ENCODE results near the gene RND1.
A peak's percentile ranks its signal among the peaks of the same experiment; 100 is the strongest.

DNA sequence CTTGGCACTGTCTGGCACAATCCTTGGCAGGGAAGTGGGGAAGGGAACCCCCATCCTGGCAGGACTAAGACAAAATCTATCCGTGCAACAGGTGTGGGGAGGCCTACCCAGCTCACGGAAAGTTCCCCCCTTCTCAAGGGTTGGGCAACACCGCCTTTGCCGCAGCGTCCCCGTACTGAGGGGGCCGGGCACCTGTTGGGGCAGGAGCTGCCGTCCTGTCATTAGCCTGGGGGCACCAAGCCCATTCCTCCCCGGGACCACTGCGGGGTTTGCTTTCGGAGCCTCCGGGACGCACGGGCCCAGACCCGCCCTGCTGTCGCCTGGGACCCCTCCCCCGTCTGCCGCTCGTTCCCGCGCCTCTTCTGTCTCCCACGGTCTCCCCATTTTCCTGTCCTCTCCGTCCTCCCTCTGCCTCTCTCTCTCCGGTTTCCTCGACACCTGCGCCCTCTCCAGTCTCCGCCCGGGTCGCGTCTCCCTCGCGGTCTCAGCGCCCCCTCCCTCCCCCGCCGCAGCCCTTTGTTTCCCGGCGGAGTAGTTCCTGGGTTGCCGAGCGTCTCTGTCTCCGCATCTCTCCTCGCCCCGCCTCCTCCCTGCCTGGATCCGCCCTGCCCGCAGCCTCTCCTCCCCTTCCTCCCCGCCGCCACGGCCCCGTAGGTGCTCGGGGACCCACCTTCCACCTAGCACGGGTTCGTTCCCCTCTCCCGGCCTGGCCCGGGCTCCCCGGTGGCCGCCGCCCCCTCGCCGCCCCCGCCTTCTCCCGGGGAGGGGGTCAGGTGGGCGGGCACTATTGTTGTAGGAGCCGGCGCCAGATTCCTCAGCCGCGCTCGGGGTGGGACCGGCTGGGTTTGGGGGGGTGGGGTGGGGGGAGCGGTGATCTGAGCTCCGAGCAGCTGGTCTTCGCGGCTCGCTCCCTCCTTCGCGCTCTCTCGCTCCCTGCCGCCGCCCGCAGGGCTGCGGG is 47.5 kb downstream of the RND1 start, which contains the start of gene CACNB3:
- no peak for TF ChIP-seq EP300 (IDR thresholded peaks at IDR 0.05; ENCODE audit: borderline replicate concordance)
- peak; percentile 89 for TF ChIP-seq ZBTB7A (IDR thresholded peaks at IDR 0.05; ENCODE audit: low read depth)
- TF ChIP-seq TAF1 (IDR thresholded peaks at IDR 0.05; ENCODE audit: low read depth), result 0 out of 2 replicates have a peak, but pooled peaks have one; percentile 41
- TF ChIP-seq EGR1 (IDR thresholded peaks at IDR 0.05), result peak; percentile 88
- TF ChIP-seq RAD21 (IDR thresholded peaks at IDR 0.05; ENCODE audit: low read depth), result no peak
- TF ChIP-seq, protein P1, sequence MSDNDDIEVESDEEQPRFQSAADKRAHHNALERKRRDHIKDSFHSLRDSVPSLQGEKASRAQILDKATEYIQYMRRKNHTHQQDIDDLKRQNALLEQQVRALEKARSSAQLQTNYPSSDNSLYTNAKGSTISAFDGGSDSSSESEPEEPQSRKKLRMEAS (IDR thresholded peaks at IDR 0.05), result no peak
- TF ChIP-seq, protein P2, sequence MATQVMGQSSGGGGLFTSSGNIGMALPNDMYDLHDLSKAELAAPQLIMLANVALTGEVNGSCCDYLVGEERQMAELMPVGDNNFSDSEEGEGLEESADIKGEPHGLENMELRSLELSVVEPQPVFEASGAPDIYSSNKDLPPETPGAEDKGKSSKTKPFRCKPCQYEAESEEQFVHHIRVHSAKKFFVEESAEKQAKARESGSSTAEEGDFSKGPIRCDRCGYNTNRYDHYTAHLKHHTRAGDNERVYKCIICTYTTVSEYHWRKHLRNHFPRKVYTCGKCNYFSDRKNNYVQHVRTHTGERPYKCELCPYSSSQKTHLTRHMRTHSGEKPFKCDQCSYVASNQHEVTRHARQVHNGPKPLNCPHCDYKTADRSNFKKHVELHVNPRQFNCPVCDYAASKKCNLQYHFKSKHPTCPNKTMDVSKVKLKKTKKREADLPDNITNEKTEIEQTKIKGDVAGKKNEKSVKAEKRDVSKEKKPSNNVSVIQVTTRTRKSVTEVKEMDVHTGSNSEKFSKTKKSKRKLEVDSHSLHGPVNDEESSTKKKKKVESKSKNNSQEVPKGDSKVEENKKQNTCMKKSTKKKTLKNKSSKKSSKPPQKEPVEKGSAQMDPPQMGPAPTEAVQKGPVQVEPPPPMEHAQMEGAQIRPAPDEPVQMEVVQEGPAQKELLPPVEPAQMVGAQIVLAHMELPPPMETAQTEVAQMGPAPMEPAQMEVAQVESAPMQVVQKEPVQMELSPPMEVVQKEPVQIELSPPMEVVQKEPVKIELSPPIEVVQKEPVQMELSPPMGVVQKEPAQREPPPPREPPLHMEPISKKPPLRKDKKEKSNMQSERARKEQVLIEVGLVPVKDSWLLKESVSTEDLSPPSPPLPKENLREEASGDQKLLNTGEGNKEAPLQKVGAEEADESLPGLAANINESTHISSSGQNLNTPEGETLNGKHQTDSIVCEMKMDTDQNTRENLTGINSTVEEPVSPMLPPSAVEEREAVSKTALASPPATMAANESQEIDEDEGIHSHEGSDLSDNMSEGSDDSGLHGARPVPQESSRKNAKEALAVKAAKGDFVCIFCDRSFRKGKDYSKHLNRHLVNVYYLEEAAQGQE (IDR thresholded peaks at IDR 0.05; ENCODE audit: low read depth), result no peak
- no peak for TF ChIP-seq CREB1 (IDR thresholded peaks at IDR 0.05; ENCODE audit: low read depth)
- TF ChIP-seq FOXM1 (IDR thresholded peaks at IDR 0.05; ENCODE audit: borderline replicate concordance, low read depth), result no peak
- no peak for TF ChIP-seq CEBPB (IDR thresholded peaks at IDR 0.05)
- TF ChIP-seq YY1 (IDR thresholded peaks at IDR 0.05; ENCODE audit: low read depth), result 0 out of 2 replicates have a peak, but pooled peaks have one; percentile 40

Data from Ishikawa (cell line).